ENCODE results near the gene CCDC137.

GRCh38 chr17:81701288-81702071, 34.9 kb downstream of the CCDC137 start:
- TF ChIP-seq CTCF (IDR thresholded peaks at IDR 0.05), result no peak
- no peak for TF ChIP-seq POLR2A (IDR thresholded peaks at IDR 0.05)
